ENCODE results near the gene DIO3.
"Not testable (repeated sequence)": the region's sequence is repeated elsewhere in the genome, so short reads cannot be mapped to it uniquely, and the experiment has no call there.

DIO3 gene

DNA sequence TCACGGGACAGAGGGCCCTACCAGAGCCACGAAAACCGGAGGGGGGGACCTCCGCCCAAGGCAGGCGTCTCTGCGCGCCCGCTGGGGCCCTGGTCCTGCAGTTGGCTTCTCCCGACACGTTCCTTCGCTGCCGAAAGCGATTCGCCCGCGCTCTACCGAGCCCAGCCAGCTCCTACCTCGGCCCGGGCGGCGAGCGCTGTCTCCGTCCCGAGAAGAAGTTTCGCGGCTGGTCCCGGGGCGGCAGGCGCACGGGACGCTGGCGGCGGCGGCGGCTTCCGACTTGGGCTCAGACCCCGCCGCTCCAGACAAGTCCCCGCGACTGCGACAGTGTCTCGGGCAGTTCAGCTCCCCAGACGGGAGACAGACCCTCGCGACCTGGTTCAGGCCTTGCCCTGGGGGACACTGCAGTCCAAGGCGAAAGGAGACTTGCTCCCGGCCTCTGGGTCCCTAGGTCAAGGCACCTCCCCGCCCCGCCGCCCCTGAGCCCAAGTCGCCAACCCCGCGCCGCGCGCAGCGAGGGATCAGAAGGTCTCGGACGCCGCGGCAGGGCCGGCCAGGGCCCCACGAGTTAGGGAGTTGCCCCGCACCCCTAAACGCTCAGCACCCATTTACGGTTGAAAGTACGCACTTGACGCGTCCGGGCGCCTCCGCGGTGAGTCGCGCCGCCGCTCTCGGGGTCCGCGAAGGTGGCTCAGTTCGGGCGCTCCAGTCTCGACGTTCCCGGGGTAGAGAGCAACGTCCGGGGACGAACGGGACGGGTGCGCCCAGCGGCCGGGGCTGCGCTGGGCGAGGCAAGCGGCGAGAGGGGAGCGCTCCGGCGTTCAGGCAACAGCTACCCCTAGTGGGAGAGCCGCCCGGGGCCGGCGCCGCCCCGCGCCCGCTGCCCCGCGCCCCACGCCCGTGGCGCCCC, 1.4 kb upstream of the DIO3 start:
- DNase-seq: no peak

- DNase-seq: no peak
Observed at GRCh38 chr14:101560534-101561113, 671 bp upstream of the DIO3 start.

DNA sequence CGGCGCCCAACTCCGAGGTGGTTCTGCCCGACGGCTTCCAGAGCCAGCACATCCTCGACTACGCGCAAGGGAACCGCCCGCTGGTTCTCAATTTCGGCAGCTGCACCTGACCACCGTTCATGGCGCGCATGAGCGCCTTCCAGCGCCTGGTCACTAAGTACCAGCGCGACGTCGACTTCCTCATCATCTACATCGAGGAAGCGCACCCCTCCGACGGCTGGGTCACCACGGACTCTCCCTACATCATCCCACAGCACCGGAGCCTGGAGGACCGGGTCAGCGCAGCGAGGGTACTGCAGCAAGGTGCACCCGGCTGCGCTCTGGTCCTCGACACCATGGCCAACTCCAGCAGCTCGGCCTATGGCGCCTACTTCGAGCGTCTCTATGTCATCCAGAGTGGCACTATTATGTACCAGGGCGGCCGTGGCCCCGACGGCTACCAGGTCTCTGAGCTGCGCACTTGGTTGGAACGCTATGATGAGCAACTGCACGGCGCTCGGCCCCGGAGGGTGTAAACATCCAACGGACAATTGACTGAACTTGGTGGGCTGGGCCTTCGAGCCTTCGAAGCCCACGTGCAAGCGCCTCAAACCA, 699 bp downstream of the DIO3 start:
- DNase-seq: no peak

DNA sequence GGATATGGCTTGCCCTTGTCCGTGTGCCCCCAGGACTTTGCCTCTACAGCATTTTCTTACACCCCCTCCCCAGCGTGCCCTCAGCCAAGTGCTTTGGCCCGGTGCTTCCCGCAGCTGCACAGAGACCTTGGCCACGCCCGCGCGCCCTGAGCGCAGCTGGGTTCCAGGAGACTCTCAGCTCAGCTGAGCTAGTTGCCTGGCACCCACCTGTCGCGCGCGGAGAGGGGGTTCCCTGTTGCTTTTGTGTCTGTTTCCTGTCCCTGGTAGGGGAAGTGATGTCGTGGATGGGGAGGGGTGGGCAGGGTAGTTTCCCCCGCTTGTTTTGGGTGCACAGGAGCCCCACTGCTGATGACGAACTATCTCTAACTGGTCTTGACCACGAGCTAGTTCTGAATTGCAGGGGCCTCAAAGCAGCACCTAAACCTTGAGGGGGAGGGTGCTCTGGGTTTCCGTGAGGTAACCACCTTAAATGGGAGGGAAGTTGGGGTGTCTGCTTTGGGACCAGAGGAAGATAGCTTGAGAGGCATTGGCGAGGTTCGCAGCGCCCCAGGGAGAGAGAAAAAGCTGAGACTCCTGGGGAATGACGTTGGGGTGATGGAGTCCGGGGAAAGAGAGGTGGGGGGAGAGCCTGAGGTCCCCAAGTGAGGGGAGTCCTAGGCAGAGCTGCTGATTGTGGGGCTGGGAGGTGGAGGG, 1.5 kb downstream of the DIO3 start:
- no peak for DNase-seq

- DNase-seq: no peak
Observed at GRCh38 chr14:101563352-101563653, 2.0 kb downstream of the DIO3 start.

GRCh38 chr14:101563654-101564443, 2.6 kb downstream of the DIO3 start:
- no peak for DNase-seq

DNA sequence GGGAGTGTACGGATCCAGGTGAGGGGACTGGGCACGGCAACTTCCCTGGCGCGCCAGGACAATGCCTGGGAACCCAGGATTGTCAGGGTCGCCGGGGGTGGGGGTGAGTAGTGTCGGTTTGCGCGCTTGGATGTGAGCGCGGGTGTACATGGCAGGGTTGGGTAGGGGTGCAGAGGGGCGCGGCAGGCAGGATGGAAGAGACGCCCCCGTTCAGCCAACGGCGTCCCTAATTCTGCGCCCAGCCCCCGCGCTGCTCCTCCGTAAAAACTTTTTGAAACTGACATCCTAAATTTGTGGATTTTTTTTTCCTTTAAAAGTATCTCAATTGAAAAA, 3.1 kb downstream of the DIO3 start:
- DNase-seq: no peak

GRCh38 chr14:101564819-101565698, 3.8 kb downstream of the DIO3 start:
- no peak for DNase-seq

DNA sequence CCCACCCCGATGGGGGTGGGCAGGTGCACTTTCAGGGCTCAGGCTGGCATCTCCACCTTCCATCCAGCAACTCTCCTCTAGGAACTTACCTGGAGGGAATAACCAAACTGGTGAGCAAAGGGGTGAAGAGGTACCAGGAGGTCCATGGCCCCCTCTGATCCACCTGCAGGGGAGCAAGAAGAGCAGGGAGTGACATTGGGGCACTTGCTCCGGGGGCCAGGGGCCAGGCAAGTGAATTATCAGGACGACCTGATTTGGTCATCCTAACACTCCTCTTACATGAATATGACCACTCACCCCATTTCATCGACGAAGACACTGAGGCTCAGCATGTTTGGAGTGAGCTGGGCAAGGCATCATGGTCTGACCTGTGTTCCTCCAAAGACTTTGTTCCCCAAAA, 6.0 kb downstream of the DIO3 start:
- no peak for DNase-seq

DNA sequence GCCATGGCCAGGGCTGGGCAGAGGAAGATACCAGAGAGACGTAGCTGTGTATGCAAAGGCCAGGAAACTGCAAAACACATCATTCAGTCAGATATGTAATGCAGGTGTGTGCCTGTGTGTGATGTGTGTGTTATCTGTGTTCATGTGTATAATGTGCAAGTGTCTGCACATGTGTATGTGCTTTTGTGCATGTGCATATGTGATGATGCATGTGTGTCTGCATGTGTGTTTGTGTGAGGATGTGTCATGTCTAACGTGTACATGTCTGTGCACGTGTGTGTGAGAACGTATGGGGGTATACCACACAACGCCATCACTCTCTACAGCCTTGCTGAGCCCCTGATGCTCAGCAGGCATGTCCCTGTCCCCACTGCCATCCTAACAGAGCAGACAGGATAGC, 9.7 kb downstream of the DIO3 start:
- no peak for DNase-seq

DNA sequence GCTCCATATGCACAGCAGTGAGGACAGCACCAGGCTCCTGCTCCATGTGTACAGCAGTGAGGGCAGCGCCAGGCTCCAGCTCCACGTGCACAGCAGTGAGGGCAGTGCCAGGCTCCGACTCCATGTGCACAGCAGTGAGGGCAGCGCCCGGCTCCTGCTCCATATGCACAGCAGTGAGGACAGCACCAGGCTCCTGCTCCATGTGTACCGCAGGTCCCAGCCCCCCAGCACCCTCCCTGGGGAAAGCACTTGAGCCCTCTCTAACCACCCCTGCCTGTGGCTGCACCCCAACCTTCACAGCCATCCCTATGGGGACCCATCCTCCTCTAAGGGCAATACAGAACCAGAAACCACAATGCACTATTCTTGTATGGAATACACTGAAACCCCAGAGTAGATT, 11.2 kb downstream of the DIO3 start:
- not testable (repeated sequence) for DNase-seq

GRCh38 chr14:101573289-101573688, 12.0 kb downstream of the DIO3 start:
- no peak for DNase-seq

DNA sequence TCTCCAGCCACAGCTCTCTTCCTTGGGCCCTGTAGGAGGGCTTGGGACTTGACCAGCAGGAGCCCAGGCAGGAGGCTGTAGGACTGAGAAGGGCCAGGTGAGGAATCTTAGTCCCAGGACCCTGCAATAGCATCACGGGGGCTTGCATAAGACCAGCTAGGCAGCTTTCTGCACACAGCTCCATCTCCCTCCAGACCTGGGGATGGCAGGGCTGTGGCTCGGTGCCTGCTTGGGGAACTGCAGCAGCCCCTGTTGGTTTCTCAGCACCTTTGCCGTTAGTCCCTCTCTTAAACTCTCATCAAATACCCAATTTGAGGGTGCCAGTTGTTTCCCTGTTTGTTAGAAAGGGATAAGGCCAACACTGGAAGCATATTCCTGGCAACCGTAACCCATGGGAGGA, 14.3 kb downstream of the DIO3 start:
- no peak for DNase-seq

- no peak for DNase-seq
Observed at GRCh38 chr14:101577221-101577909, 16.1 kb downstream of the DIO3 start.

DNA sequence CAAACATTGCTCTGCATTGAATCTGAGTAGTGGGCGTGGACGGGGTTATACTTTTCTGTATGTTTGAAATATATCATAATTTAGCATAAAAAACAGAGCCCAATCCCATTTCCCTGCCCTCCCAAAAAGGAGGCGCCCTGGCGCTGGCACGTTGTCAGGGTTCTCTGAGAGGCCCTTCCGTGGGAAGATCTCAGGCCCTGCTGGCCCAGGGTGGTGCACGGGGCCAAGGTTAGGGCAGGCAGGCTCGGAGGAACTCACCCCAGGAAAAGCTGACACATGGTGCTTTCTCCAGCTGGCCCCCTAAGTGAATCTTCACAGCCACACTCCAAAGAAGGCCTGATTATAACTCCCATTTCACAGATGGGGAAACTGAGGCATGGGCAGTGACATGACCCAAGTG, 17.2 kb downstream of the DIO3 start:
- DNase-seq: no peak

DNA sequence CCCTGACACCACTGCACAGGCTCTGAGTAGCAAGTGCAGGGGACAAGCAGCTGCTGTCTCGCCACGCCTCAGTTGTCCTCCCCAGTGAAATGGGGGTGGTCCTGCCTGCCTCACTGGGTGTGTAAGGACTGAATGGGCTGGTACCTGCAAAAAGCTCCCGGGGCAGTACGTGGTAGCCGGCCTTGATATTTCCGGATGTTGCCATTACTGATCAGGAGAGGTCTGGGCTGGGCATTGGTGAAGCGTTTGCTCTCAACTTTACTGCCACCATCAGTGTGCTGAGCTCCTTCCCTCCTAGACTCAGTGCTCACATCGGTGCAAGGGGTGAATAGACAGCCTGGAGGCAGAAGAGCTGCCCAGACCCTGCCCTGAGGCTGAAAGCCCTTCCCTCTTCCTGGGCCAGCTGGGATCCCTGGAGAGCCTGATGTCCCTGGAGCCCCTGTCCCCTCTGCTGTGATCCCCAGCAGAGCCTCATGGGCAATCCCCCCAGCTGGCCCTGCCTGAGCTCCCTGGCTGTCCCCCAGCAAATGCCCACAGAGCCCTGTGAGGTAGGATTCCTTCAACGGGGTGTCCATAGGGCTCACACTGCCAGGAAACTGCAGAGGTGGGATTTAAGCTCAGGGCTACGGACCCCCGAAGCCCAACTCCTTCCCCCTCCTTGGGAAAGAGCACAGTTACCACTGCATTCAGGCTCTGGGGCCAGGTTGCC, 18.2 kb downstream of the DIO3 start:
- no peak for DNase-seq

DNA sequence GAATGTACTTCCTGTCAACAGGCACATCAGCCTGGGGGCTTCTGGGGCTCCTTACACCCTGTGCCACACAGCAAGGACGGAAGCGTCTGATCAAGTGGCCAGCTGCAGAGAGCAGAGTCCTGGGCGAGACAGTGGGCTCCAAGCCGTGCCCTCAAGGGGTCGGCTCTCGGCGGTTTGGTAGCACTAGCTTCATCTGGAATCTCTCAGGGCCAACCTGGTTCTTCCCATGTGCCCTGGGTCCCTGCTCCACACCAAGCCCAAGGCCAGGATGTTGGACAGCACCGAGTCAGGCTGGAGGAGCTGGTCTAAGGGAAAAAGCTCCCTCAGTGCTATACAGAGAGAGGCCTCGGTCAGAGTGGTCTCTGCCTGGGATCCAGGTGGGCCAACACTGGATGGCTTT, 20.5 kb downstream of the DIO3 start:
- DNase-seq: no peak

DNA sequence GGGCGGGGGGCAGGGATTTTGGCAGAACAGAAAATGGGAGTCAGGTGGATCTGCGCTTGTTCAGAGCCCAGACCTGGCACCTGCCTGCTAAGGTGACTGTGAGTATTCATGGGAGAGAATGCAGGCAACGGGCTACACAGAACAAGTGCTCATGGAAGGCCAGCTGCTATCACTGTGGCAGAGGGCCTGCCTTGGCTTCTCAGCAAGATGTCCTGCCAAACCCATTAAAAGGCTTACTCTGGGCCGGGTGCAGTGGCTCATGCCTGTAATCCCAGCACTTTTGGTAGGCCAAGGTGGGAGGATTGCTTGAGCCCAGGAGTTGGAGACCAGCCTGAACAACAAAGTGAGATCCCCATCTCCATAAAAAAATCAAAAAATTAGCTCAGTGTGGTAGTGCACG, 21.0 kb downstream of the DIO3 start:
- DNase-seq: no peak

DNA sequence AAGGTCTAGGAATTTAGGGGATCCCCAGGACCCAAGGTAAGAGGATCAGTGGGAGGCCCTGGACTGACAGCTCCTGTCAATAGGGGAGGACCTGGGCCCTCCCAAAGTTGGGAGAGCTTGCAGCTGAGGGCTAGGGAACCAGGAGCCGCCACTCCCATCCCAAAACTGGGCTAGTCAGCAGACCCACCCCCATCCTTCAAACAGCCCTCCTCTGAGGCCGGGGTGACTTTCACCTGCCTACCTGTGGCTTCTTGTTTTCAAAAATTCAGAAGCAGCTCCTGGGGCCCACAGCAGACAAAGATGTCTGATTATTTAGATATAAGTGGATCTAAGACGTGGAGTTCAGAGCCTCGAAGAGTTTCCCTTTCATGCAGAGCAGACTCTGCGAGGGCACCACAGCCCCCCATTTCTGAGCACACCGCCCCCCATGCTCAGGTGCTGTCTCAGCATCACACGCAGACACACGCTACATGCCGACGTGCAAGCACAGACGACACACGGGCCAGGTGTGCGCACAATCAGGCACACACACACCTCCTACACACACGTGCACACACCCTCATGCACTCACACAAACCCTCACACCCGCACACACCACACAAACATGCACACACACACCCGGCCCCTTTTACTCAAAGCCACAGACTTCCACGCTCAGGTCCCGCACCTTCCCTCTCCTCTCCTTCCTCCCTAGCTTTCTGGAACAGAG, 21.9 kb downstream of the DIO3 start:
- no peak for DNase-seq

GRCh38 chr14:101583715-101584054, 22.4 kb downstream of the DIO3 start:
- no peak for DNase-seq
